Right lobe of liver (tissue), 4 donors: ENCODE data around the gene PCDH12.

Source experiments
- POLR2A ChIP-seq: fragments of 450-650 bp; IDR thresholded peaks from one replicate; pipeline ENCODE4 v1.6.1; 2017; ENCODE audit warnings: antibody characterized with exemption, mild to moderate bottlenecking
- TF ChIP-seq, protein P1 (sequence below), 4 donors: fragments of 200-600 bp in 3 of 4; fragments of 450-650 bp in 1 of 4; IDR thresholded peaks; one replicate each; pipeline versions ENCODE4 v1.5.1 to v1.8.0; 2016 to 2022; ENCODE audit warnings: antibody characterized with exemption in 4 of 4, mild to moderate bottlenecking in 2 of 4
- donor health status: DM: no; HTN: no; CAD: no.
- donor health status: DM: no; HTN: no; CAD: no.
- donor health status: DM: no; HTN: yes; CAD: no.

DNA sequence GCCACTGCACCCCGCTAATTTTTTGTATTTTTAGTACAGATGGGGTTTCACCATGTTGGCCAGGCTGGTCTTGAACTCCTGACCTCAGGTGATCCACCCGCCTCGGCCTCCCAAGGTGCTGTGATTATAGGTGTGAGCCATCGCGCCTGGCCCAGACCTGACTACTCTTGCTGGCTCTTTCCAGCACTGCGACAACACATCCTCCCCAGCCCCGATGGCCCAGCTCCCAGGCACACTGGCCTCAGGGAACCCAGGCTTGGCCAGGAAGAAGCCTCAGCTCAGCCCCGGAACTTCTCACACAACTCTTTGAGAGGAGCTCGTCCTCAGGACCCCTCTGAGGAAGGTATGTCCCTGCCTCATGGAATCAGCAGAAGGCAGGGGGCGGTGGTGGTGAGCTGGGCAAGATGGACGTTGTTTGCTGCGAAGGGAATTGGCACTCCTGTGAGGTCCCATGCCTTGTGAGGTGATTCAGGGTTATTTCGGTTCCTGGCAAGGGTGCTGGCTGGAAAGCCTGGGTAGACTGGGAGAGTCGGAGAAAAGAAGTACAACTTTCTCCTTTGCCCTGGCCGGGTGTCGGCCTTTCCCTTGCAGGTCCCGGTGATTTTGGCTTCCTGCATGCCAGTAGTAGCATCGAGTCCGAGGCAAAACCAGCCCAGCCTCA lies 28.5 kb downstream of the PCDH12 start:
- TF ChIP-seq, protein P1, sequence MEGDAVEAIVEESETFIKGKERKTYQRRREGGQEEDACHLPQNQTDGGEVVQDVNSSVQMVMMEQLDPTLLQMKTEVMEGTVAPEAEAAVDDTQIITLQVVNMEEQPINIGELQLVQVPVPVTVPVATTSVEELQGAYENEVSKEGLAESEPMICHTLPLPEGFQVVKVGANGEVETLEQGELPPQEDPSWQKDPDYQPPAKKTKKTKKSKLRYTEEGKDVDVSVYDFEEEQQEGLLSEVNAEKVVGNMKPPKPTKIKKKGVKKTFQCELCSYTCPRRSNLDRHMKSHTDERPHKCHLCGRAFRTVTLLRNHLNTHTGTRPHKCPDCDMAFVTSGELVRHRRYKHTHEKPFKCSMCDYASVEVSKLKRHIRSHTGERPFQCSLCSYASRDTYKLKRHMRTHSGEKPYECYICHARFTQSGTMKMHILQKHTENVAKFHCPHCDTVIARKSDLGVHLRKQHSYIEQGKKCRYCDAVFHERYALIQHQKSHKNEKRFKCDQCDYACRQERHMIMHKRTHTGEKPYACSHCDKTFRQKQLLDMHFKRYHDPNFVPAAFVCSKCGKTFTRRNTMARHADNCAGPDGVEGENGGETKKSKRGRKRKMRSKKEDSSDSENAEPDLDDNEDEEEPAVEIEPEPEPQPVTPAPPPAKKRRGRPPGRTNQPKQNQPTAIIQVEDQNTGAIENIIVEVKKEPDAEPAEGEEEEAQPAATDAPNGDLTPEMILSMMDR (IDR thresholded peaks at IDR 0.05), result no peak
- no peak for TF ChIP-seq POLR2A
